Chondrocyte (in vitro differentiated cells): ENCODE results near the gene KCNG4. TPM values are rescaled to one million over a fixed set of nuclear protein-coding genes. Genes with fewer than 3 reads are reported as not detected.

Experiments
- DNase-seq: peaks from one replicate; pipeline ENCODE4 v3.0.0; 2021; ENCODE audit warnings: mixed read lengths, low spot score
- H3K27ac Mint-ChIP-seq: one replicate; pipeline ENCODE4 v1.8.0; 2021; ENCODE audit warnings: mild to moderate bottlenecking, moderate library complexity, mixed read lengths; ENCODE audit not compliant: unreplicated experiment
- H3K27me3 Mint-ChIP-seq: 2 replicates; pipeline ENCODE4 v1.8.0; 2021; ENCODE audit warnings: low read depth, mixed read lengths
- H3K36me3 Mint-ChIP-seq: 2 replicates; pipeline ENCODE4 v1.8.0; 2021; ENCODE audit warnings: low read depth, mixed read lengths
- H3K4me1 Mint-ChIP-seq: 2 replicates; pipeline ENCODE4 v1.8.0; 2021; ENCODE audit warnings: low read depth, mild to moderate bottlenecking, mixed read lengths
- H3K4me3 Mint-ChIP-seq: one replicate; pipeline ENCODE4 v1.8.0; 2021; ENCODE audit warnings: mild to moderate bottlenecking, moderate library complexity, mixed read lengths; ENCODE audit not compliant: unreplicated experiment
- H3K9me3 Mint-ChIP-seq: 2 replicates; pipeline ENCODE4 v1.8.0; 2021; ENCODE audit warnings: low read depth, mixed read lengths
- total RNA-seq: library from RNA; stranded (reverse); gene quantifications from 3 replicates; pipeline ENCODE4 v1.2.1, GENCODE V29; 2021
- TF ChIP-seq, protein P1 (sequence below): fragments of 200-600 bp; sonication (generic); IDR thresholded peaks from 2 replicates; pipeline ENCODE4 v1.5.0; 2021; ENCODE audit warnings: antibody characterized with exemption, mild to moderate bottlenecking, moderate library complexity

KCNG4 gene
- total RNA-seq, 1 donor from 2014 or later = not detected

DNA sequence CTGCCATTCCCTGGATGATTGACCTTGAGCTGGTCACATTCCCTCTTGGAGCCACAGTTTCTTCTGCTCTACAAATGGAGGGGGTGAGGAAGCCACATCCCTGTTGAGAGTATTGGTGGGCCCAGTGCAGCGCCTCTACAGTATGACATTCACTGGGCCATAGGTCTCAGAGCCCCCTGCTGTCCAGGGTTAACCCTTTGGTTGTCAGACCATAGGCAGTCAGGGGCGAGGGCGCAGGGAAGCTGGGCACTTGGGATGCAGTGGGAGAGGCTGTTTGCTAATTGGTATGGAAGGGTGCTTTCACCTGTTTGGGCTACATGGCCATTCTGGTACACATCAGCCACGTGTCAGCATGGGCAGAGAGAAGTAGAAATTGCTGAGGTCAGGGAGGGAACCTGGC, 27.6 kb upstream of the KCNG4 start:
- Mint-ChIP-seq H3K27me3 (peaks cover 43% of the 10 kb centered on the region), H3K4me3 (no peak overlapping the region), H3K4me1 (no peaks in the 10 kb centered on the region), H3K27ac (no peak overlapping the region), H3K36me3 (no peaks in the 10 kb centered on the region), H3K9me3 (no peaks in the 10 kb centered on the region)
- TF ChIP-seq, protein P1, sequence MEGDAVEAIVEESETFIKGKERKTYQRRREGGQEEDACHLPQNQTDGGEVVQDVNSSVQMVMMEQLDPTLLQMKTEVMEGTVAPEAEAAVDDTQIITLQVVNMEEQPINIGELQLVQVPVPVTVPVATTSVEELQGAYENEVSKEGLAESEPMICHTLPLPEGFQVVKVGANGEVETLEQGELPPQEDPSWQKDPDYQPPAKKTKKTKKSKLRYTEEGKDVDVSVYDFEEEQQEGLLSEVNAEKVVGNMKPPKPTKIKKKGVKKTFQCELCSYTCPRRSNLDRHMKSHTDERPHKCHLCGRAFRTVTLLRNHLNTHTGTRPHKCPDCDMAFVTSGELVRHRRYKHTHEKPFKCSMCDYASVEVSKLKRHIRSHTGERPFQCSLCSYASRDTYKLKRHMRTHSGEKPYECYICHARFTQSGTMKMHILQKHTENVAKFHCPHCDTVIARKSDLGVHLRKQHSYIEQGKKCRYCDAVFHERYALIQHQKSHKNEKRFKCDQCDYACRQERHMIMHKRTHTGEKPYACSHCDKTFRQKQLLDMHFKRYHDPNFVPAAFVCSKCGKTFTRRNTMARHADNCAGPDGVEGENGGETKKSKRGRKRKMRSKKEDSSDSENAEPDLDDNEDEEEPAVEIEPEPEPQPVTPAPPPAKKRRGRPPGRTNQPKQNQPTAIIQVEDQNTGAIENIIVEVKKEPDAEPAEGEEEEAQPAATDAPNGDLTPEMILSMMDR = no peak
- DNase-seq = peak; percentile 59

DNA sequence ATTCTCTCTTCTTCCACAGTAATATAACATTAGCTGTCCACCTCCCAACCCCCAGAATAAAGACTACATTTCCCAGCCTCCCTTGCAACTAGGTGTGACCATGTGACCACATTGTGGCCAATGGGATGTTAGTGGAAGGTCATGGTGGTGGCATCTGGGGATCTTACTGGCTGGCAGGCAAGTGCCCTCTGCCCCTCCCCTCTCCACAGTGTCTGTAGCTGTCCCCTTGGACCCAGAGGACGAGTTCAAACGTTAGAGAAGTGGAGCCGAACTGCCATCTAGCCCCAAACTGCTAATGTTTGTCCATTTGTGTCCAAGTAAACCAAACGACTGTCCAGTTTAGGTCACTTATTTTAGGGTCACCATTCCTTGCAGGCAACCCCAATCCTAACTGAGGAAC, 26.6 kb upstream of the KCNG4 start:
- no peaks in the 10 kb centered on the region for H3K9me3 Mint-ChIP-seq
- H3K4me1 Mint-ChIP-seq = no peaks in the 10 kb centered on the region
- H3K27ac Mint-ChIP-seq = no peak overlapping the region
- peaks cover 49% of the 10 kb centered on the region for H3K27me3 Mint-ChIP-seq
- TF ChIP-seq, protein P1 = no peak
- peak; percentile 32 for DNase-seq
- H3K4me3 Mint-ChIP-seq = no peak overlapping the region
- H3K36me3 Mint-ChIP-seq = no peaks in the 10 kb centered on the region

DNA sequence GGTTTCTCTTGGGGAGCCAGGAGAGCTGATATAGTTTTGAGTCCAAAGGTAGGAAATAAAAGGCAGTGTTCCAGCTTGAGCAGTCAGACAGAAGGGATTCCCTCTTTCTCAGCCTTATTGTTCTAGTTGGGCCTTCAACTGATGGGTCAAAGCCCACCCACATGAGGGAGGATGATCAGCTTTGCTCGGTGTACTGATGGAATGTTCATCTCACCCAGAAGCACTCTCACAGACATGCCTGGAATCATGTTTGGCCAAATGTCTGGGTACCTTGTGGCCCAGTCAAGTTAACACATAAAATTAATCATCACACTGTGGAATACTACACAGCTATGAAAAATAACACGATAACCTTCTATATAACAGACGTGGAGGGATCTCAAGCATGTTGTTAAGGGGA, 23.1 kb upstream of the KCNG4 start:
- H3K27me3 Mint-ChIP-seq = peaks cover 57% of the 10 kb centered on the region
- no peaks in the 10 kb centered on the region for H3K4me1 Mint-ChIP-seq
- H3K4me3 Mint-ChIP-seq = no peak overlapping the region
- no peaks in the 10 kb centered on the region for H3K9me3 Mint-ChIP-seq
- no peak for DNase-seq
- no peak overlapping the region for H3K27ac Mint-ChIP-seq
- no peaks in the 10 kb centered on the region for H3K36me3 Mint-ChIP-seq
- TF ChIP-seq, protein P1 = no peak

DNA sequence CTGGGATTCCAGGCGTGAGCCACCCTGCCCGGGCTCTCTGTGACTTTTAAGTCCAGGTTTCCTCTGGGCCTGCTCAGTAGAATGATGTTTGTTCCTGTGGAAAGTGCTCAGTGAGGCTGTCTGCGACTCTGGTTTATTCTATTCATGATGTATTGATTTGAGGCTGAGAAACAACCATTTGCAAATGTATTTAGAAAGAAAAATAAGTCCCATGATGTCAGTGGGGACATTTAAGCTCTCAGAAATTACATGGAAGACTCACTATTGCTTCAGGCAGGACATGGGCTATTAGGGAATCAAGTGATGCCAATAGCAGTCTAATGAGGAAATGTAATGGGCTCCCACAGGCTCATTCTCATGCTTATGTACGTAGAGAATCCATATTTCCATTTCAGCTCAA, 22.2 kb upstream of the KCNG4 start:
- Mint-ChIP-seq H3K27ac (no peak overlapping the region), H3K36me3 (no peaks in the 10 kb centered on the region), H3K9me3 (no peaks in the 10 kb centered on the region), H3K4me1 (no peaks in the 10 kb centered on the region), H3K4me3 (no peak overlapping the region), H3K27me3 (peaks cover 59% of the 10 kb centered on the region)
- TF ChIP-seq, protein P1 = no peak
- DNase-seq = no peak

DNA sequence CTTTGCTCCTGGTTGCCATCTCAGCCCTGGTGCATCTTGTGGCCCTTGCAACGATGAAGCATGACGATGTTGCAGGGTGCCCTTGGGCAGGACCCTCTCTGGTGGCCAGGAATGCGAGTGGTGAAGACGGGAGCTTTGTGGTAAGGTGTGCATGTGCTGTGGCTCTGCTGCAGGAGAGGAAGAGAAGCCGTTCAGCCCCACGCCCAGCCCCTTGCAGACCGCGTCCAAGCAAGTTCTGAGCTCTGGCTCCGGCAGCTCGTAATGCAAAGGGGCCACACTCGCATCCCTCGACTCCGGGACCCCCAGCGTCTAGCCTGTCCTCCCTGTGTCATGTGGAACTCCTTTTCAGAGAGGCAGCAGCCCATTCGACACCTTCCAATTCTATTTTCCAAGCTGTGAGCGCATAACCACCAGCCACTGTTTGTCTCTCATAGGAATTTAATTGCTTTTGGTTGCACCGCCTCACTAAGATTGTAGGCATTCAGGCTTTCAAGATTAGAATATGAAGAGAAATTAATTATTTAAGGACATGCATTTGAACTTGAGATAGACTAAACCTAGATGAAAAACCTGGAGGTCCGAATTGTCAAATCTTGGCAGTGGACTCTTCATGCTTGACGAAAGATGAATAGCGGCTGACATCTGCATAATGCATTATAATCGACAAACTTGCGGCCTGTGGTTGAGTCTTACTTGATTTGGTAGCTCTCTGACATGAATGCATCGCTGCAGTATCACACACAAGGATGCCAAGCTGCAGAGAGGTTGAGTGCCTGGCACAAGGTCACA, 21.1 kb upstream of the KCNG4 start:
- TF ChIP-seq, protein P1 = no peak
- H3K4me3 Mint-ChIP-seq = no peak overlapping the region
- H3K9me3 Mint-ChIP-seq = no peaks in the 10 kb centered on the region
- peak; percentile 87 for DNase-seq
- peaks cover 57% of the 10 kb centered on the region for H3K27me3 Mint-ChIP-seq
- no peaks in the 10 kb centered on the region for H3K4me1 Mint-ChIP-seq
- no peak overlapping the region for H3K27ac Mint-ChIP-seq
- no peaks in the 10 kb centered on the region for H3K36me3 Mint-ChIP-seq
